Kidney (tissue), 14 donors: Measurements from ENCODE around the gene DGKG. TPM values are rescaled to one million over a fixed set of nuclear protein-coding genes. Genes with fewer than 3 reads are reported as not detected.

Experiments
- DNase-seq, 5 donors: peaks; one replicate each; pipeline ENCODE4 v3.0.0-alpha.2; 2013 to 2020
- FAIRE-seq: peaks from 2 replicates; lab custom pipeline; 2012; peaks lifted over from hg19 to GRCh38; lab: Jason Lieb, UNC
- H3K27ac ChIP-seq, 2 donors: one replicate each; pipeline ENCODE4 v1.7.0; 2013; ENCODE audit warnings: low read depth in 2 of 2, low read length in 2 of 2, inconsistent platforms in 1 of 2
- H3K27me3 ChIP-seq: one replicate; pipeline ENCODE4 v1.7.1; 2013; ENCODE audit warnings: low read length, inconsistent platforms; ENCODE audit not compliant: control insufficient read depth, insufficient read depth
- H3K36me3 ChIP-seq, 3 donors: one replicate each; pipeline versions ENCODE4 v1.7.0 to v1.7.1; 2013; ENCODE audit warnings: low read length in 3 of 3, control low read depth in 1 of 3, inconsistent platforms in 1 of 3; ENCODE audit not compliant: insufficient read depth in 3 of 3, control insufficient read depth in 2 of 3
- H3K4me1 ChIP-seq, 3 donors: one replicate each; pipeline versions ENCODE4 v1.7.0 to v1.7.1; 2013; ENCODE audit warnings: low read length in 3 of 3, inconsistent platforms in 1 of 3, low read depth in 1 of 3; ENCODE audit not compliant: control insufficient read depth in 2 of 3, insufficient read depth in 2 of 3
- H3K4me3 ChIP-seq, 3 donors: one replicate each; pipeline versions ENCODE4 v1.7.0 to v1.8.1; 2013; ENCODE audit warnings: low read length in 3 of 3, control low read depth in 1 of 3, inconsistent platforms in 1 of 3
- H3K9ac ChIP-seq, 3 donors: one replicate each; pipeline versions ENCODE4 v1.7.0 to v1.7.1; 2013; ENCODE audit warnings: low read length in 3 of 3, control low read depth in 1 of 3, inconsistent platforms in 1 of 3
- H3K9me3 ChIP-seq, 3 donors: one replicate each; pipeline versions ENCODE4 v1.7.0 to v1.7.1; 2013; ENCODE audit warnings: low read length in 3 of 3, control low read depth in 1 of 3, inconsistent platforms in 1 of 3; ENCODE audit not compliant: control insufficient read depth in 2 of 3, insufficient read depth in 1 of 3
- CTCF ChIP-seq: IDR thresholded peaks from 3 replicates; pipeline ENCODE4 v1.5.1; 2012; ENCODE audit warnings: mild to moderate bottlenecking, moderate library complexity, borderline replicate concordance; ENCODE audit not compliant: insufficient read depth; ENCODE audit errors: extremely low read depth
- intact Hi-C: fragments of 100-400 bp; cut with DNase I; formaldehyde crosslinking; loops from one replicate; pipeline ENCODE4 v1.11.1; 2022
- polyA plus RNA-seq: library from polyadenylated mRNA; stranded (reverse); fragments of 350-450 nt; fragmentation: Illumina TruSeq; extraction: RNeasy Lipid Tissue Mini Kit (QIAGEN cat#74804); gene quantifications from one replicate; pipeline ENCODE4 v1.2.3, GENCODE V29; 2014; ENCODE audit warnings: low read depth, low replicate concordance; ENCODE audit not compliant: insufficient read depth
- total RNA-seq: library from RNA; stranded (reverse); fragmentation: NEBNext Ultra II Directional; extraction: Animal tissue kit (Norgen Biotek cat#: 25700); gene quantifications from one replicate; pipeline ENCODE4 v1.2.1, GENCODE V29; 2021
- donor health status: control.
- donor health status: control.
- donor health status: control.
- donor health status: control.
- donor health status: control.
- donor health status: DM: yes; HTN: yes; CAD: no.
- donor health status: Normal renal cell carcinoma (clear cell type).

Gene DGKG
- total and polyA plus RNA-seq, 2 donors from 2014 or later: 0.95 to 11.4 TPM

GRCh38 chr3:186152889-186153292 lies 209.1 kb downstream of the DGKG start:
- H3K36me3 ChIP-seq: no peaks in the 10 kb centered on the region
- H3K4me3 ChIP-seq: no peak overlapping the region
- FAIRE-seq (no peak), DNase-seq (peak in 1 of 5 donors; percentile 35)
- no peaks in the 10 kb centered on the region for H3K27me3 ChIP-seq
- H3K9ac ChIP-seq: no peak overlapping the region
- no peak overlapping the region for H3K27ac ChIP-seq
- H3K9me3 ChIP-seq: no peaks in the 10 kb centered on the region
- intact Hi-C loops: no loop called here
- peaks cover 0 to 3% (median 0%) of the 10 kb centered on the region in 3 donors for H3K4me1 ChIP-seq
- no peak for TF ChIP-seq CTCF

- no peak overlapping the region for H3K27ac ChIP-seq
- intact Hi-C loops: no loop called here
- H3K9me3 ChIP-seq: no peaks in the 10 kb centered on the region
- no peaks in the 10 kb centered on the region for H3K27me3 ChIP-seq
- no peaks in the 10 kb centered on the region for H3K36me3 ChIP-seq
- H3K9ac ChIP-seq: no peak overlapping the region
- FAIRE-seq (no peak), DNase-seq (no peak)
- peaks cover 0 to 3% (median 0%) of the 10 kb centered on the region in 3 donors for H3K4me1 ChIP-seq
- no peak for TF ChIP-seq CTCF
- H3K4me3 ChIP-seq: no peak overlapping the region
Observed at GRCh38 chr3:186152361-186152798, 209.7 kb downstream of the DGKG start.

GRCh38 chr3:186151077-186151971 lies 210.7 kb downstream of the DGKG start:
- Histone ChIP-seq H3K4me1 (peaks cover 0 to 3% (median 0%) of the 10 kb centered on the region in 3 donors), H3K4me3 (no peak overlapping the region), H3K27ac (no peak overlapping the region), H3K9me3 (no peaks in the 10 kb centered on the region), H3K27me3 (no peaks in the 10 kb centered on the region), H3K9ac (no peak overlapping the region), H3K36me3 (no peaks in the 10 kb centered on the region)
- intact Hi-C loops: no loop called here
- no peak for TF ChIP-seq CTCF
- FAIRE-seq (no peak), DNase-seq (no peak)
